Ammon's horn (tissue), 1 donor: ENCODE data around the gene TMEM30B.

Experiments used
- DNase-seq: peaks from one replicate; pipeline ENCODE4 v3.0.0-alpha.2; 2016; ENCODE audit warnings: low spot score

Gene TMEM30B

DNA sequence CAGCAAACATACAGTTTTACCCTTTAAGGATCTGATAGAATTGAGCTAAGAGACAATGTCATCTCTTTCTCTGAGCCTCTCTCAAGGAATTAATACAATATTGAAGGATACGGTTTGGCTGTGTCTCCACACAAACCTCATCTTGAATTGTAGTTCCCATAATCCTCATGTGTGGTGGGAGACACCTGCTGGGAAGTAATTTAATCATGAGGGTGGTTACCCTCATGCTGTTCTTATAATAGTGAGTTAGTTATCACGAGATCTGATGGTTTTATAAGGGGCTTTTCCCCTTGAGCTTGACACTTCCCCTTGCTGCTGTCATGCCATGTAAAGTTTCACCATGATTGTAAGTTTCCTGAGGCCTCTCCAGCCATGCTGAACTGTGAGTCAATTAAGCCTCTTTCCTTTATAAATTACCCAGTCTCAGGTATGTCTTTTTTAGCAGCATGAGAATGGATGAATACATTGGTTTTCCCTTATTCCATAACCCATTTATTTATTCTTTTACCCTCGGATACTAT lies 47.6 kb downstream of the TMEM30B start:
- DNase-seq: no peak

DNA sequence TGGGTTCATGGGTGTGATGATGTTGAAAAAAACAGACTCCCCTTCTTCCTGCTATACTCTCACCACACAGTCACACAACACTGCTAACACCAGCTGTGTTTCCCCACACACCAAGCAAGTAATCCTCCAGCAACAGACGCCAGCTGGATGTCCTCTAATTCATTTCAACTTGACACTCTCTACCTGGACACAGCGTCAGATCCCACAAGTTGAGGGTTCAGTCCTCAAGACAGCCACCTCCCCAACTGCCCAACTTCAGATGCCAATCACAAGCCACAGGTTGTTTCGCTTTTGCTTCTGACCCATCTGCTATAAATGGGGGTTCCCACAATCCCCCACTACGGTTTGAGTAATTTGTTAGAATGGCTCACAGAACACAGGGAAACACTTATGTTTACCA lies 49.3 kb downstream of the TMEM30B start:
- no peak for DNase-seq

DNA sequence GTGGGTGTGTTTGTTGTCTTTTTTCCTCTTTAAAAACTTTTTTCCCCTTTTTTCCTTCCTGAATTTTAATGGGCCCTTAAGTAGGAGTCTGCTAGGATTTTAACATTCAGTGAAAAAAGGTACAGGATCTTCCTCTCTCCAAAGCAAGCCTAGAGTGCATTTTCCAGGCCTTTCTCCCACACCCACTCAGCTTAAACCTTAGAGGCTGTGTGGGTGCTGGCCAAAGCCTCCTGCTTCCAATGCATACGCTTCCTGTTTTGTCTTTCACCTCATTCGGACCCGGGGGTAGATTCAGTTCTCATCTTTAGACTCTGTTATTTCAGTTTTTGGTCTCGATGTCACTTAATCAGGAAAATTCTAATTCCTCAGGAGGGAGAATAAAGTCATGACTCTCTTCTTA lies 51.2 kb downstream of the TMEM30B start:
- no peak for DNase-seq

DNA sequence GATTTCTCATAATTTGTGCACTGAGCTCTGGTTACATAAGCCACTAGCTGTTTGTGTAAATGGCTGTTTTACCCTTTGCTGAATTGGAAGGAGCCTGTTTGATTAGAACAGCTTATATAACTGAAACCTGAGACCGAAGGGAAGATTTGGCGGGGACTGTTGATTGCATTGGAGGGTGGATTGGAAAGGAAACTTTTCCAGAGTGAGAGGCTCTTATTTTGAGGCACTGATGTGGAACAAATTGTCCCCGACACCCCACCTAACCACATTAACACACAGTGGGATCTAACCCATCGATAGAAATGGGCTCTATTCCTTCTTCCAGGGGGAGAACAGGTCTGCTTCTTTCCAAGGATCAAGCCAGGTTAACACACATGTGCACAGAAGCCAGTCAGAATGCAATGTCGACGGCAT lies 51.7 kb downstream of the TMEM30B start:
- DNase-seq: no peak

DNA sequence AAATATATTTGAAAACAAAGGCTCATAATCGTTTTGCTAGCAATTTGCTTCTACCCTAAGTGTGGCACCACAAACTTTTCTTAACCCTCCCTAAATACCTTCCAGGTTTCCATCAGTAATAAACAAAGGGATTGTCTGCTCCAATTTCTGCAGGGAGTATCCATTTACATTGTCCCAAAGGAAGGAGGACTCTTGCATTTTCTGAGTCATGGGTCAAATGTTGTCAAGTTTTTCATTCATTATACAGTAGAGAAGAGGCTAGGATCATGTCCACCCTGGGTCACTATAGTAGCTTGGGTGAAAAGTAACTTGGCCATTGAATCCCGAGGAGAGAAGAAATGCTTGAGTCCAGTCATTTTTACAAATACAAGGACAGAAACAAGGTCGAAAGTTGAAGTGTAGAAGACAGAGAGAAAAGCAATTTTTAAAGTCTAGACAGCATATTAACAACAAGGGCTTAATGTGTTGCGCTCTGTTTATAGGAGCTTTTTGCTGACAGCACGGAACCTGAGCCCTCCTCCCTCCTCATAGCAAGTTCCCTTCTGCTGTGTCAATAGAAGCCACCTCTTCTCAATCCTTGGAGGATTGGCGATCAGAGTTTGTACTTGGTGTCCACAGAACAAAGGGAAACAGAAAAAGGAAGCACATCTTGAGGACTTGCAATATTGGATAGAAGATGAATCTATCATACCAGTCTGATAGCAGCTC lies 53.1 kb downstream of the TMEM30B start:
- DNase-seq: no peak
